Measurements from ENCODE around the gene AUTS2.

GRCh38 chr7:70835658-70836057, 1237.4 kb downstream of the AUTS2 start:
- no peak for TF ChIP-seq GATA3 (IDR thresholded peaks at IDR 0.05; ENCODE audit: low read depth, low read length)
- TF ChIP-seq GATA2 (IDR thresholded peaks at IDR 0.05; ENCODE audit: low read depth, low read length) = no peak
